ENCODE data around the gene PLP1. TPM values are rescaled to one million over a fixed set of nuclear protein-coding genes. Genes with fewer than 3 reads are reported as not detected.

Gene PLP1
- not detected in 2 replicates for polyA plus RNA-seq (2011; rRNA removed)
- not detected in 2 replicates for polyA plus RNA-seq (2012; cell fraction: cytosol; rRNA removed)
- not detected in 2 replicates for polyA plus RNA-seq (2012; cell fraction: nucleus; rRNA removed)
- polyA plus RNA-seq (2017; fragmentation: RNase III; extraction: RNeasy Plus Mini Kit Qiagen cat#74134 plus additional on column Dnase treatment), result not detected in 3 replicates
- polyA minus RNA-seq (2011; rRNA and poly(A)+ RNA removed), result not detected in 2 replicates

GRCh38 chrX:103776546-103776945 lies at the start of gene PLP1:
TSS of gene PLP1 (plus strand) at chrX:103776840. CDS start at chrX:103776996, 156 bp downstream.
- no peaks in the 10 kb centered on the region for H3K9me3 ChIP-seq
- no peaks in the 10 kb centered on the region for H3K4me1 ChIP-seq
- H3K4me3 ChIP-seq, result no peak within 1 kb of the TSS
- no peak within 1 kb of the TSS for H3K4me2 ChIP-seq
- ATAC-seq, result no peak
- TF ChIP-seq USF2 (IDR thresholded peaks at IDR 0.05), result no peak
- TF ChIP-seq CHD4 (IDR thresholded peaks at IDR 0.05; ENCODE audit: borderline replicate concordance), result no peak
- TF ChIP-seq JUNB (IDR thresholded peaks at IDR 0.05), result no peak
- TF ChIP-seq ZSCAN20 (CRISPR knock-in tag; IDR thresholded peaks at IDR 0.05), result no peak
- TF ChIP-seq ZFP36 (IDR thresholded peaks at IDR 0.05; ENCODE audit: borderline replicate concordance, partially characterized antibody), result no peak
- TF ChIP-seq CBX2 (IDR thresholded peaks at IDR 0.05; ENCODE audit: borderline replicate concordance, low read depth), result no peak
- no peak for TF ChIP-seq EHMT2 (IDR thresholded peaks at IDR 0.05; ENCODE audit: low read depth)
- TF ChIP-seq TFCP2L1 (CRISPR knock-in tag; IDR thresholded peaks at IDR 0.05), result no peak
- TF ChIP-seq PBX3 (IDR thresholded peaks at IDR 0.05), result no peak
- TF ChIP-seq RNF2 (IDR thresholded peaks at IDR 0.05; ENCODE audit: borderline replicate concordance, low read depth), result no peak
- no peak for TF ChIP-seq HDAC2 (IDR thresholded peaks at IDR 0.05)
- TF ChIP-seq, protein P1, sequence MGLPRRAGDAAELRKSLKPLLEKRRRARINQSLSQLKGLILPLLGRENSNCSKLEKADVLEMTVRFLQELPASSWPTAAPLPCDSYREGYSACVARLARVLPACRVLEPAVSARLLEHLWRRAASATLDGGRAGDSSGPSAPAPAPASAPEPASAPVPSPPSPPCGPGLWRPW (IDR thresholded peaks at IDR 0.05), result no peak
- TF ChIP-seq ESRRA (IDR thresholded peaks at IDR 0.05; ENCODE audit: borderline replicate concordance, low read length), result no peak
- no peak within 1 kb of the TSS for H3K27ac ChIP-seq
- no peak for DNase-seq (ENCODE audit: low read depth in 1 of 2, low spot score in 1 of 2)
- CTCF ChIA-PET, result interaction anchor here (1.2 kb wide), 1 partner anchor 20 kb away, joined by 3 read pairs; no protein-coding TSS in a partner anchor
- WGBS (ENCODE audit: missing lambda C conversion rate), result 11% methylated on average over 2 of the region's 2 CpGs
- FAIRE-seq, result no peak
- POLR2A ChIA-PET, result no interaction called here

DNA sequence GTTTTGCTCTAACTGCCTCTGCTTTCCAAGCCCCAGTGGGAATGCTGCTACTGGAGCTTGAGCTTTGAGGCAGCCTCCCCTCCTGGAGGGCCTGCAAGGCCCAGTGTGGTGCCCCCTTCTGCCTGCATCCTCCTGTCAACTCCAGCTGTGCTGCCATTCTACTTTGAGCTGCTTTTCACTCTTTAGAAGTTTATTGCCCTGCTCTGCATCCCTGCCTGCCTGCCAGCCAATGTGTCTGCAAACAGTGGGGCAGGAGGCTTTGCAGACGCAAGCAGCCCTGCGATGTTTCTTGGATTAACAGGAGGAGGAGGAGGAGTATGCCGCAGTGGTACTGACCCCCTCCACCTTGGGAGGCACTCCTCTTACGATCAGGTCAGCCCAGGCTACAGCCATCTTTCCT lies 49.5 kb upstream of the PLP1 start:
- WGBS (ENCODE audit: missing lambda C conversion rate), result 58% methylated on average over 2 of the region's 4 CpGs
- no peak overlapping the region for H3K27ac ChIP-seq
- no peaks in the 10 kb centered on the region for H3K9me3 ChIP-seq
- H3K4me3 ChIP-seq, result no peak overlapping the region
- no peaks in the 10 kb centered on the region for H3K4me1 ChIP-seq
- TF ChIP-seq MAZ (IDR thresholded peaks at IDR 0.05; ENCODE audit: borderline replicate concordance, low read depth, low read length) (no peak), HDAC2 (IDR thresholded peaks at IDR 0.05) (no peak), HOXB5 (CRISPR knock-in tag; IDR thresholded peaks at IDR 0.05) (no peak), CHD4 (IDR thresholded peaks at IDR 0.05; ENCODE audit: borderline replicate concordance) (no peak), POLR2AphosphoS2 (conservative IDR thresholded peaks at IDR 0.05; ENCODE audit: low read length) (no peak)
- TF ChIP-seq, protein P1 (IDR thresholded peaks at IDR 0.05), result no peak
- H3K4me2 ChIP-seq, result no peak overlapping the region
- no peak for FAIRE-seq
- ChIA-PET POLR2A (no interaction called here), CTCF (interaction anchor here (1.1 kb wide), 1 partner anchor 16 kb away, joined by 4 read pairs; the partner anchor contains the start of gene TMEM31)
- ATAC-seq, result no peak
- DNase-seq (ENCODE audit: low read depth in 1 of 2, low spot score in 1 of 2), result no peak

- FAIRE-seq (no peak), DNase-seq (ENCODE audit: low read depth in 1 of 2, low spot score in 1 of 2) (no peak), ATAC-seq (no peak)
- no peak overlapping the region for H3K4me2 ChIP-seq
- CTCF ChIA-PET, result no interaction called here
- TF ChIP-seq, protein P2, sequence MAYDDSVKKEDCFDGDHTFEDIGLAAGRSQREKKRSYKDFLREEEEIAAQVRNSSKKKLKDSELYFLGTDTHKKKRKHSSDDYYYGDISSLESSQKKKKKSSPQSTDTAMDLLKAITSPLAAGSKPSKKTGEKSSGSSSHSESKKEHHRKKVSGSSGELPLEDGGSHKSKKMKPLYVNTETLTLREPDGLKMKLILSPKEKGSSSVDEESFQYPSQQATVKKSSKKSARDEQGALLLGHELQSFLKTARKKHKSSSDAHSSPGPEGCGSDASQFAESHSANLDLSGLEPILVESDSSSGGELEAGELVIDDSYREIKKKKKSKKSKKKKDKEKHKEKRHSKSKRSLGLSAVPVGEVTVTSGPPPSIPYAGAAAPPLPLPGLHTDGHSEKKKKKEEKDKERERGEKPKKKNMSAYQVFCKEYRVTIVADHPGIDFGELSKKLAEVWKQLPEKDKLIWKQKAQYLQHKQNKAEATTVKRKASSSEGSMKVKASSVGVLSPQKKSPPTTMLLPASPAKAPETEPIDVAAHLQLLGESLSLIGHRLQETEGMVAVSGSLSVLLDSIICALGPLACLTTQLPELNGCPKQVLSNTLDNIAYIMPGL (CRISPR knock-in tag; IDR thresholded peaks at IDR 0.05; ENCODE audit: borderline replicate concordance), result no peak
- no peak for TF ChIP-seq CBX2 (IDR thresholded peaks at IDR 0.05; ENCODE audit: borderline replicate concordance, low read depth)
- TF ChIP-seq FOSL2 (IDR thresholded peaks at IDR 0.05), result no peak
- TF ChIP-seq FOSL2 (CRISPR knock-in tag; IDR thresholded peaks at IDR 0.05), result no peak
- no peak for TF ChIP-seq JUN (IDR thresholded peaks at IDR 0.05)
- POLR2A ChIA-PET, result no interaction called here
- H3K27ac ChIP-seq, result no peak overlapping the region
- H3K9me3 ChIP-seq, result no peaks in the 10 kb centered on the region
- H3K4me3 ChIP-seq, result no peak overlapping the region
- H3K4me1 ChIP-seq, result no peaks in the 10 kb centered on the region
- WGBS (ENCODE audit: missing lambda C conversion rate), result 26% methylated on average over 5 of the region's 5 CpGs
Measured at GRCh38 chrX:103729015-103729414, 47.6 kb upstream of the PLP1 start.

All from A549 (cell line).